ENCODE measurements around the gene MRPL44. TPM values are rescaled to one million over a fixed set of nuclear protein-coding genes. Genes with fewer than 3 reads are reported as not detected.

Gene MRPL44
- total RNA-seq, 4 donors from 2014 or later: 18.3 to 24.7 (median 19.6) TPM

DNA sequence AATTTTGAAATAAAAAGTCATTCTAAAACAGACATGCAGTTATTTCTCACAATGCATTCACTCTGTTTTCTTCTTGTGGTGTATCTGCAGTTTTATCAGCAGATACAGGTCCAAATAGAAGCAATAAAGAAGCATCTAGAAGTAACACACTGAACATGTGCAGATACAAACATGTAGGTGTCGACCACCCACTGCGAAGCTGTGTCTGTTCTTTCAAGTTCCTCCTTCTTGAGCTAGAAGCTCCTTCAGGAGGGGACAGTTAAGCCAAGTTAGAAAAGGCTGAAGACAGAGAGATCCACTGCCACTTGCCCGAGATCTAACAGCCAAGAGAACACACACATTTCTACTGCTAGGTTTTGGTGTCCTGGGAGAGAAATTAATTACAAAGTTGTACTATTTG is 42.2 kb upstream of the MRPL44 start:
- no peaks in the 10 kb centered on the region for H3K9me3 ChIP-seq
- no peaks in the 10 kb centered on the region for H3K27me3 ChIP-seq
- H3K36me3 ChIP-seq: peaks cover 6 to 30% (median 18%) of the 10 kb centered on the region in 4 donors
- TF ChIP-seq EP300 (IDR thresholded peaks at IDR 0.05) (no peak), POLR2AphosphoS5 (IDR thresholded peaks at IDR 0.05) (no peak), POLR2A (IDR thresholded peaks at IDR 0.05; ENCODE audit: low read depth) (no peak)
- 78% methylated on average over 3 of the region's 3 CpGs for WGBS
- H3K4me1 ChIP-seq: peaks cover 3 to 24% (median 17%) of the 10 kb centered on the region in 4 donors
- H3K4me3 ChIP-seq: no peak overlapping the region
- no peak overlapping the region for H3K27ac ChIP-seq (replicated peaks in 1 of 4)
- intact Hi-C loops (cut with DNase I): no loop called here
- DNase-seq (ENCODE audit: extremely low spot score): no peak

GRCh38 chr2:223916181-223916920 is 40.9 kb upstream of the MRPL44 start:
- H3K27me3 ChIP-seq: no peaks in the 10 kb centered on the region
- H3K9me3 ChIP-seq: no peaks in the 10 kb centered on the region
- DNase-seq (ENCODE audit: extremely low spot score): no peak
- intact Hi-C loops (cut with DNase I): no loop called here
- WGBS: 95% methylated on average over 8 of the region's 8 CpGs
- no peak overlapping the region for H3K4me3 ChIP-seq
- TF ChIP-seq EP300 (IDR thresholded peaks at IDR 0.05) (no peak), POLR2AphosphoS5 (IDR thresholded peaks at IDR 0.05) (no peak), CTCF (IDR thresholded peaks at IDR 0.05) (no peak), POLR2A (IDR thresholded peaks at IDR 0.05; ENCODE audit: low read depth) (no peak)
- H3K36me3 ChIP-seq: peaks cover 6 to 30% (median 18%) of the 10 kb centered on the region in 4 donors
- no peak overlapping the region for H3K27ac ChIP-seq (replicated peaks in 1 of 4)
- peaks cover 0 to 21% (median 13%) of the 10 kb centered on the region in 4 donors for H3K4me1 ChIP-seq

DNA sequence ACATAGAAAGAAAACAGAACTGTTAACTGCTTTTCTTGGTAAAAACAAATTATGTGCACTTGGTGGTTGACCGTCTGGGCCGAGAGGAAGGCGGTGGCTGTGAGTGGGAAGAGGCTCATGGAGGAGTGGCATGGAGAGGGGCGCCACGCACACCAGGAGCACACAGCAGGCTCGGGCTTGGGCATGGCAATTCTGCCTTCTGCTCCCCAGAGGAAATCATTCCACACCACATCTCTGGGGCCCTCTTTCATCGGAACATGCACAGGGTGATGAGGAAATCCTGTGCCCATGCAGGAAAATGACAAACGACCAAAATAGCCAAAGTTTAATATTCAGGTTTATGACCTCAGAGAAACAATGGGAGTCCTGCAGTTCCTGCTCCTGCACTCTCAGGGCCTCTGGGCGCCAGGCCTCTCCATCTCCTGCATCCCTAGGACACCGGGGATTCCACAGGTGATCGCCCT is 38.6 kb upstream of the MRPL44 start:
- Histone ChIP-seq H3K9me3 (no peaks in the 10 kb centered on the region), H3K27ac (replicated peaks in 1 of 4) (no peak overlapping the region)
- 86% methylated on average over 11 of the region's 11 CpGs for WGBS

GRCh38 chr2:223920109-223920508 is 37.2 kb upstream of the MRPL44 start:
- intact Hi-C loops (cut with DNase I): no loop called here
- Histone ChIP-seq H3K4me3 (no peak overlapping the region), H3K9me3 (no peaks in the 10 kb centered on the region), H3K27me3 (no peaks in the 10 kb centered on the region), H3K36me3 (peaks cover 5 to 27% (median 16%) of the 10 kb centered on the region in 4 donors), H3K27ac (replicated peaks in 1 of 4) (no peak overlapping the region), H3K4me1 (peaks cover 0 to 40% (median 15%) of the 10 kb centered on the region in 4 donors)
- 95% methylated on average over 4 of the region's 4 CpGs for WGBS
- DNase-seq (ENCODE audit: extremely low spot score): no peak
- no peak for TF ChIP-seq POLR2AphosphoS5 (IDR thresholded peaks at IDR 0.05)
- no peak for TF ChIP-seq POLR2A (IDR thresholded peaks at IDR 0.05; ENCODE audit: low read depth)
- TF ChIP-seq CTCF (IDR thresholded peaks at IDR 0.05): no peak
- TF ChIP-seq EP300 (IDR thresholded peaks at IDR 0.05): no peak

More for the DNA sequence above, 38.6 kb upstream of the MRPL44 start:
- no peak for DNase-seq (ENCODE audit: extremely low spot score)
- intact Hi-C loops (cut with DNase I): no loop called here
- Histone ChIP-seq H3K27me3 (no peaks in the 10 kb centered on the region), H3K4me1 (peaks cover 0 to 32% (median 15%) of the 10 kb centered on the region in 4 donors), H3K4me3 (no peak overlapping the region), H3K36me3 (peaks cover 6 to 30% (median 18%) of the 10 kb centered on the region in 4 donors)
- TF ChIP-seq POLR2A (IDR thresholded peaks at IDR 0.05; ENCODE audit: low read depth) (no peak), EP300 (IDR thresholded peaks at IDR 0.05) (no peak), POLR2AphosphoS5 (IDR thresholded peaks at IDR 0.05) (no peak), CTCF (IDR thresholded peaks at IDR 0.05) (no peak)

DNA sequence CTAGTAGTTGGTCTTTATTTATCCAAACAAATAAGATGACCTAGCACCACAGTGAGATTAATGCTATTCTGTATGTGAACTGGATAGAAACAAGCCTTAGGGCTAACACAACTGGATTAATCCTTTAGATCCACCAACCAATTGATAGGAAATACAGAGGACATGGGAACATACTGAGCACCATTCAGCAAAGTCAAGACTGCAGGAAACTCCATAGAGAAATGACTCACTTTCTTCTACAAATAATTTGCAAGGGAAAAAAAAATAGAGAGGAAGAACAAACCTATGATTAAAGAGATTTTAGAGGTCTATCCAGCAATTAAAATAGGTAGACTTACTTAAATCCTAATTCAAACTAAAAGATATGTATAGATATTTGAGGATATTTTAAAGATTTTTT is 36.1 kb upstream of the MRPL44 start:
- no peak overlapping the region for H3K4me3 ChIP-seq
- no peak for TF ChIP-seq CTCF (IDR thresholded peaks at IDR 0.05)
- no peak for TF ChIP-seq POLR2A (IDR thresholded peaks at IDR 0.05; ENCODE audit: low read depth)
- no peak for TF ChIP-seq EP300 (IDR thresholded peaks at IDR 0.05)
- no peak for TF ChIP-seq POLR2AphosphoS5 (IDR thresholded peaks at IDR 0.05)
- peaks cover 3 to 17% (median 11%) of the 10 kb centered on the region in 4 donors for H3K36me3 ChIP-seq
- H3K27ac ChIP-seq (replicated peaks in 1 of 4): no peak overlapping the region
- intact Hi-C loops (cut with DNase I): no loop called here
- no peak for DNase-seq (ENCODE audit: extremely low spot score)
- no peaks in the 10 kb centered on the region for H3K9me3 ChIP-seq
- H3K4me1 ChIP-seq: peaks cover 0 to 40% (median 15%) of the 10 kb centered on the region in 4 donors
- no peaks in the 10 kb centered on the region for H3K27me3 ChIP-seq
